B cell (primary cell): Measurements from ENCODE around the gene FYB2. TPM values are rescaled to one million over a fixed set of nuclear protein-coding genes. Genes with fewer than 3 reads are reported as not detected.

Source experiments
- ATAC-seq: fragments of 200-7000 bp; cut with Tn5 transposase; one replicate; pipeline ENCODE4 v1.10.0; 2021; ENCODE audit warnings: low read depth, mild to moderate bottlenecking, moderate number of reproducible peaks, moderate library complexity
- CTCF ChIA-PET: fragments of 350-600 bp; sonication (Branson Sonifier 250); formaldehyde crosslinking; loops from one replicate; lab custom pipeline; 2021; ENCODE audit warnings: antibody characterized with exemption, inconsistent platforms; lab: Charles Lee
- POLR2A ChIA-PET: fragments of 350-600 bp; sonication (Branson Sonifier 250); formaldehyde crosslinking; loops from one replicate; lab custom pipeline; 2021; ENCODE audit warnings: antibody characterized with exemption; lab: Charles Lee
- DNase-seq: peaks from one replicate; pipeline ENCODE4 v3.0.0; 2013
- H2AFZ ChIP-seq: 2 replicates; pipeline ENCODE4 v1.6.1; 2012; ENCODE audit warnings: mild to moderate bottlenecking, low read depth, low read length; ENCODE audit not compliant: insufficient read depth, poor library complexity, severe bottlenecking
- H3K27ac ChIP-seq, 2 donors: 1 replicate in 1 of 2; 2 replicates in 1 of 2; pipeline ENCODE4 v1.5.1; 2012 to 2013; ENCODE audit warnings: low read length in 2 of 2, mild to moderate bottlenecking in 2 of 2, moderate library complexity in 1 of 2
- H3K27me3 ChIP-seq, 4 experiments: fragments of 200-600 bp in 1 of 4; sonication (generic) in 1 of 4; replicated peaks in 1 of 4; 1 replicate in 2 of 4; 2 replicates in 2 of 4; pipeline versions ENCODE4 v1.6.1 to v1.7.0; 2013 to 2016; ENCODE audit warnings: low read length in 3 of 4, mild to moderate bottlenecking in 2 of 4, mixed read lengths in 1 of 4, moderate library complexity in 1 of 4; ENCODE audit not compliant: insufficient read depth in 4 of 4, control insufficient read depth in 3 of 4; ENCODE audit errors: control extremely low read depth in 1 of 4
- H3K36me3 ChIP-seq, 2 experiments: replicated peaks in 1 of 2; 1 replicate in 1 of 2; 2 replicates in 1 of 2; pipeline versions ENCODE4 v1.6.1 to v1.7.1; 2013; ENCODE audit warnings: low read length in 1 of 2; ENCODE audit not compliant: insufficient read depth in 2 of 2, control insufficient read depth in 1 of 2; ENCODE audit errors: control extremely low read depth in 1 of 2, extremely low read depth in 1 of 2
- H3K4me1 ChIP-seq, 2 donors: fragments of 200-600 bp in 1 of 2; sonication (generic) in 1 of 2; 1 replicate in 1 of 2; 2 replicates in 1 of 2; pipeline versions ENCODE4 v1.5.1 to v1.6.1; 2013 to 2017; ENCODE audit warnings: low read length in 2 of 2; ENCODE audit not compliant: control insufficient read depth in 2 of 2, insufficient read depth in 2 of 2
- H3K4me2 ChIP-seq: replicated peaks from 2 replicates; pipeline ENCODE3; 2012; ENCODE audit warnings: mild to moderate bottlenecking, low read depth, low read length; ENCODE audit not compliant: poor library complexity, severe bottlenecking
- H3K4me3 ChIP-seq, 5 experiments: fragments of 200-600 bp in 1 of 5; sonication (generic) in 1 of 5; 1 replicate in 3 of 5; 2 replicates in 2 of 5; pipeline versions ENCODE4 v1.5.1 to v1.7.0; 2011 to 2016; ENCODE audit warnings: low read length in 4 of 5, mild to moderate bottlenecking in 4 of 5, low read depth in 2 of 5, control low read depth in 1 of 5, moderate library complexity in 1 of 5; ENCODE audit not compliant: insufficient read depth in 1 of 5; ENCODE audit errors: control extremely low read depth in 1 of 5, extremely low read depth in 1 of 5
- H3K79me2 ChIP-seq: fragments of 200-600 bp; sonication (generic); one replicate; pipeline ENCODE4 v1.6.0; 2016; ENCODE audit warnings: low read length; ENCODE audit not compliant: control insufficient read depth, insufficient read depth
- H3K9ac ChIP-seq: fragments of 200-600 bp; sonication (generic); 2 replicates; pipeline ENCODE4 v1.6.1; 2017; ENCODE audit warnings: mild to moderate bottlenecking, low read length, moderate library complexity
- H3K9me3 ChIP-seq, 3 donors: one replicate each; pipeline versions ENCODE4 v1.6.1 to v1.7.1; 2013; ENCODE audit warnings: low read length in 2 of 3; ENCODE audit not compliant: control insufficient read depth in 2 of 3, insufficient read depth in 1 of 3; ENCODE audit errors: control extremely low read depth in 1 of 3
- H4K20me1 ChIP-seq: 2 replicates; pipeline ENCODE4 v1.6.0; 2012; ENCODE audit warnings: mild to moderate bottlenecking, low read length; ENCODE audit not compliant: insufficient read depth, control insufficient read depth, poor library complexity, severe bottlenecking
- H3K27ac Mint-ChIP-seq: one replicate; pipeline ENCODE4 v1.8.0; 2021; ENCODE audit warnings: mixed read lengths
- H3K27me3 Mint-ChIP-seq: one replicate; pipeline ENCODE4 v1.8.0; 2021; ENCODE audit warnings: mixed read lengths
- H3K4me1 Mint-ChIP-seq: one replicate; pipeline ENCODE4 v1.8.0; 2021; ENCODE audit warnings: mixed read lengths
- H3K4me3 Mint-ChIP-seq: one replicate; pipeline ENCODE4 v1.8.0; 2021; ENCODE audit warnings: mixed read lengths
- H3K9me3 Mint-ChIP-seq: one replicate; pipeline ENCODE4 v1.8.0; 2022; ENCODE audit warnings: mixed read lengths; ENCODE audit not compliant: insufficient read depth
- EZH2 ChIP-seq: IDR thresholded peaks from 2 replicates; pipeline ENCODE4 v1.6.1; 2012; ENCODE audit warnings: borderline replicate concordance, low read depth, mild to moderate bottlenecking, moderate library complexity, low read length; ENCODE audit not compliant: insufficient read depth, poor library complexity, severe bottlenecking
- WGBS: methylation state at CpG from one replicate; pipeline ENCODE4 v1.1.5; 2013; ENCODE audit warnings: missing lambda C conversion rate; ENCODE audit not compliant: insufficient coverage; 5-methylcytosine and 5-hydroxymethylcytosine counted together
- intact Hi-C: fragments of 100-400 bp; cut with micrococcal nuclease; formaldehyde crosslinking; loops from one replicate; pipeline ENCODE4 v1.10.0; 2022
- polyA plus RNA-seq: library from polyadenylated mRNA; depleted of rRNA; stranded (reverse); fragments of >200 nt; gene quantifications from 2 replicates; pipeline ENCODE4 v1.2.3, GENCODE V29; 2012
- total RNA-seq, 2 donors: library from RNA; stranded (reverse); fragments of 120-200 nt in 1 of 2; gene quantifications; 1 replicate in 1 of 2; 2 replicates in 1 of 2; pipeline versions ENCODE4 v1.2.3 to v1.2.4, GENCODE V29; 2013 to 2022
- TF ChIP-seq, protein P1 (sequence below): fragments of 200-600 bp; IDR thresholded peaks from one replicate; pipeline ENCODE4 v1.8.0; 2022; ENCODE audit warnings: antibody characterized with exemption, mild to moderate bottlenecking

Gene FYB2
- total and polyA plus RNA-seq, 2 donors (not counting 1 experiment from before 2014, with no cell fraction given), result not detected

DNA sequence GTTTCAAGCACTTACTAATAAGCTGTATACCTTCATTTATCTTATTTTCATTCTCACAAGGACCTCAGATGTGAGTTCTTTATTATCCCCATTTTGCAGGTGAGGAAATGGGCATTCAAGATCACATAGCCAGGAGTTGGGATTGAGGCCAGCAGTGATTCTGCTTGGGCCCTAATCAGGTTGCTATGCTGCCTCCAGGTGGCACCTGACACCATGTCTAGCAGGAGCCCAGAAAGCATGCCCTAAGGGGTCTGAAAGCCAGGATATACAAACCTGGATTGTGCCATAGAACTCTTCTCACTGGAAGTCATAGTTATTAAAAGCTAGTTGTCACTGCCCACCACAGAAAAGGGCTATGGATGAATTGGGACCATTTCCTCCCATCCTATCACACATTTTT is 61.1 kb downstream of the FYB2 start:
- Histone ChIP-seq H3K4me1 (peaks cover 5 to 11% of the 10 kb centered on the region in 2 donors), H2AFZ (no peak overlapping the region), H3K27ac (no peak overlapping the region), H3K9me3 (no peaks in the 10 kb centered on the region), H3K4me3 (no peak overlapping the region), H3K4me2 (no peak overlapping the region), H3K79me2 (no peaks in the 10 kb centered on the region), H3K9ac (no peak overlapping the region), H3K36me3 (no peaks in the 10 kb centered on the region), H3K27me3 (peaks cover 0 to 4% (median 0%) of the 10 kb centered on the region in 4 experiments), H4K20me1 (no peaks in the 10 kb centered on the region)
- H3K4me3 Mint-ChIP-seq, result no peak overlapping the region
- ChIA-PET POLR2A (no interaction called here), CTCF (no interaction called here)
- ATAC-seq (no peak), DNase-seq (no peak)
- H3K27me3 Mint-ChIP-seq, result peaks cover 18% of the 10 kb centered on the region
- no peak overlapping the region for H3K27ac Mint-ChIP-seq
- no peaks in the 10 kb centered on the region for H3K9me3 Mint-ChIP-seq
- no peak for TF ChIP-seq EZH2
- intact Hi-C loops, result no loop called here
- peaks cover 8% of the 10 kb centered on the region for H3K4me1 Mint-ChIP-seq

DNA sequence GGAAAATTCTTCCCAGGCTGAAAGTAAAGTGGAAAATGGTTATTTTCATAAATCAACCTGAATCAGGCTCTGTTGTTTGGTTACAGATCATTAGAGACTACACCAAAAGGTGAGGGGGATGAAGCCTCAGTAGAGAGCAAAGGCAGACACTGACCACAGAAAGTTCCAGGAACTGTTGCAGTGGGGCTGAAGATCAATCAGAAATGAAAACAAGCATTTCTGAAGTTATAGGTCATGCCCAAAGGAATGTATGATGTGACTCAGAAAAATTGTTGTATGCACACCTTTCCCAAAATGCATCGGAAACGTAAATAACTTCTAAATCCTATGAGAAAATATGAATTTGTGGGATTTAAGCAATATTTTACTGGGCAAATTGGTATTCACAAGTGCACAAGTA is 63.3 kb downstream of the FYB2 start:
- peaks cover 5 to 11% of the 10 kb centered on the region in 2 donors for H3K4me1 ChIP-seq
- no peak overlapping the region for H3K4me2 ChIP-seq
- no CpG with 5 or more reads among the region's 2 CpGs for WGBS
- Mint-ChIP-seq H3K4me3 (no peak overlapping the region), H3K27me3 (peaks cover 32% of the 10 kb centered on the region), H3K27ac (no peak overlapping the region), H3K4me1 (peaks cover 8% of the 10 kb centered on the region), H3K9me3 (no peaks in the 10 kb centered on the region)
- ChIA-PET POLR2A (no interaction called here), CTCF (no interaction called here)
- H3K27ac ChIP-seq, result no peak overlapping the region
- H3K9ac ChIP-seq, result no peak overlapping the region
- ATAC-seq (no peak), DNase-seq (no peak)
- intact Hi-C loops, result no loop called here
- H3K36me3 ChIP-seq, result no peaks in the 10 kb centered on the region
- no peaks in the 10 kb centered on the region for H3K79me2 ChIP-seq
- no peak overlapping the region for H2AFZ ChIP-seq
- no peak for TF ChIP-seq EZH2
- TF ChIP-seq, protein P1, sequence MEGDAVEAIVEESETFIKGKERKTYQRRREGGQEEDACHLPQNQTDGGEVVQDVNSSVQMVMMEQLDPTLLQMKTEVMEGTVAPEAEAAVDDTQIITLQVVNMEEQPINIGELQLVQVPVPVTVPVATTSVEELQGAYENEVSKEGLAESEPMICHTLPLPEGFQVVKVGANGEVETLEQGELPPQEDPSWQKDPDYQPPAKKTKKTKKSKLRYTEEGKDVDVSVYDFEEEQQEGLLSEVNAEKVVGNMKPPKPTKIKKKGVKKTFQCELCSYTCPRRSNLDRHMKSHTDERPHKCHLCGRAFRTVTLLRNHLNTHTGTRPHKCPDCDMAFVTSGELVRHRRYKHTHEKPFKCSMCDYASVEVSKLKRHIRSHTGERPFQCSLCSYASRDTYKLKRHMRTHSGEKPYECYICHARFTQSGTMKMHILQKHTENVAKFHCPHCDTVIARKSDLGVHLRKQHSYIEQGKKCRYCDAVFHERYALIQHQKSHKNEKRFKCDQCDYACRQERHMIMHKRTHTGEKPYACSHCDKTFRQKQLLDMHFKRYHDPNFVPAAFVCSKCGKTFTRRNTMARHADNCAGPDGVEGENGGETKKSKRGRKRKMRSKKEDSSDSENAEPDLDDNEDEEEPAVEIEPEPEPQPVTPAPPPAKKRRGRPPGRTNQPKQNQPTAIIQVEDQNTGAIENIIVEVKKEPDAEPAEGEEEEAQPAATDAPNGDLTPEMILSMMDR, result no peak
- peaks cover 0 to 4% (median 0%) of the 10 kb centered on the region in 4 experiments for H3K27me3 ChIP-seq
- H4K20me1 ChIP-seq, result no peaks in the 10 kb centered on the region
- no peaks in the 10 kb centered on the region for H3K9me3 ChIP-seq
- H3K4me3 ChIP-seq, result no peak overlapping the region
